Memory B cell (primary cell): ENCODE measurements around the gene TRPC6.
A peak's percentile ranks its signal among the peaks of the same experiment; 100 is the strongest.

ENCODE experiments used
- ATAC-seq: fragments of 150-1000 bp; cut with Tn5 transposase; 2 replicates; pipeline ENCODE4 v1.10.0; 2021; ENCODE audit warnings: low read depth, mild to moderate bottlenecking, moderate library complexity
- DNase-seq, 2 donors: peaks; one replicate each; pipeline ENCODE4 v3.0.0; 2022; ENCODE audit warnings: low spot score in 2 of 2
- H3K27ac Mint-ChIP-seq: one replicate; pipeline ENCODE4 v1.8.0; 2022; ENCODE audit warnings: mild to moderate bottlenecking, moderate library complexity, mixed read lengths
- H3K27me3 Mint-ChIP-seq: one replicate; pipeline ENCODE4 v1.8.0; 2022; ENCODE audit warnings: mixed read lengths
- H3K36me3 Mint-ChIP-seq: one replicate; pipeline ENCODE4 v1.8.0; 2022; ENCODE audit warnings: mild to moderate bottlenecking, mixed read lengths
- H3K4me1 Mint-ChIP-seq: one replicate; pipeline ENCODE4 v1.8.0; 2022; ENCODE audit warnings: mixed read lengths
- H3K4me3 Mint-ChIP-seq: one replicate; pipeline ENCODE4 v1.8.0; 2022; ENCODE audit warnings: mild to moderate bottlenecking, moderate library complexity, mixed read lengths
- H3K9me3 Mint-ChIP-seq: one replicate; pipeline ENCODE4 v1.8.0; 2022; ENCODE audit warnings: mixed read lengths

TRPC6 gene

GRCh38 chr11:101567071-101567470 is 16.7 kb downstream of the TRPC6 start:
- ATAC-seq (no peak), DNase-seq (no peak)
- peaks cover 1% of the 10 kb centered on the region for H3K9me3 Mint-ChIP-seq
- no peak overlapping the region for H3K4me3 Mint-ChIP-seq
- no peaks in the 10 kb centered on the region for H3K27me3 Mint-ChIP-seq
- no peaks in the 10 kb centered on the region for H3K36me3 Mint-ChIP-seq
- no peak overlapping the region for H3K27ac Mint-ChIP-seq
- peaks cover 4% of the 10 kb centered on the region for H3K4me1 Mint-ChIP-seq

- DNase-seq: no peak
- Mint-ChIP-seq H3K4me3 (no peak overlapping the region), H3K36me3 (no peaks in the 10 kb centered on the region), H3K9me3 (peaks cover 1% of the 10 kb centered on the region), H3K27ac (no peak overlapping the region), H3K4me1 (peaks cover 4% of the 10 kb centered on the region), H3K27me3 (no peaks in the 10 kb centered on the region)
- no peak for ATAC-seq
Measured at GRCh38 chr11:101566626-101567025, 17.2 kb downstream of the TRPC6 start.

- no peak for DNase-seq
- Mint-ChIP-seq H3K4me1 (peaks cover 4% of the 10 kb centered on the region), H3K36me3 (no peaks in the 10 kb centered on the region), H3K4me3 (no peak overlapping the region), H3K27me3 (no peaks in the 10 kb centered on the region), H3K9me3 (peaks cover 1% of the 10 kb centered on the region), H3K27ac (no peak overlapping the region)
- no peak for ATAC-seq
Measured at GRCh38 chr11:101563166-101563565, 20.6 kb downstream of the TRPC6 start.

- Mint-ChIP-seq H3K4me1 (peaks cover 16% of the 10 kb centered on the region), H3K9me3 (peaks cover 2% of the 10 kb centered on the region), H3K36me3 (no peaks in the 10 kb centered on the region), H3K27me3 (no peaks in the 10 kb centered on the region), H3K27ac (no peak overlapping the region), H3K4me3 (no peak overlapping the region)
- no peak for ATAC-seq
- no peak for DNase-seq
Measured at GRCh38 chr11:101555366-101555765, 28.4 kb downstream of the TRPC6 start.

- Mint-ChIP-seq H3K27ac (peak overlapping the region; percentile 21), H3K27me3 (no peaks in the 10 kb centered on the region), H3K4me3 (peak overlapping the region; percentile 31), H3K36me3 (no peaks in the 10 kb centered on the region), H3K9me3 (peaks cover 2% of the 10 kb centered on the region), H3K4me1 (peaks cover 16% of the 10 kb centered on the region)
- DNase-seq: peak in 1 of 2 donors; percentile 7
- peak; percentile 91 for ATAC-seq
Measured at GRCh38 chr11:101553891-101554292, 29.9 kb downstream of the TRPC6 start.

GRCh38 chr11:101552888-101553287 is 30.9 kb downstream of the TRPC6 start:
- DNase-seq (no peak), ATAC-seq (no peak)
- H3K4me1 Mint-ChIP-seq: peaks cover 16% of the 10 kb centered on the region
- no peak overlapping the region for H3K4me3 Mint-ChIP-seq
- no peaks in the 10 kb centered on the region for H3K36me3 Mint-ChIP-seq
- H3K9me3 Mint-ChIP-seq: peaks cover 2% of the 10 kb centered on the region
- no peaks in the 10 kb centered on the region for H3K27me3 Mint-ChIP-seq
- H3K27ac Mint-ChIP-seq: peak overlapping the region; percentile 21

GRCh38 chr11:101528541-101528940 is 55.3 kb downstream of the TRPC6 start:
- ATAC-seq: no peak
- Mint-ChIP-seq H3K4me1 (peaks cover 9% of the 10 kb centered on the region), H3K4me3 (no peak overlapping the region), H3K9me3 (no peaks in the 10 kb centered on the region), H3K36me3 (no peaks in the 10 kb centered on the region), H3K27ac (no peak overlapping the region), H3K27me3 (no peaks in the 10 kb centered on the region)
- no peak for DNase-seq

- no peak for DNase-seq
- peaks cover 9% of the 10 kb centered on the region for H3K36me3 Mint-ChIP-seq
- no peak for ATAC-seq
- no peaks in the 10 kb centered on the region for H3K27me3 Mint-ChIP-seq
- H3K4me1 Mint-ChIP-seq: peaks cover 9% of the 10 kb centered on the region
- H3K27ac Mint-ChIP-seq: no peak overlapping the region
- peaks cover 9% of the 10 kb centered on the region for H3K9me3 Mint-ChIP-seq
- no peak overlapping the region for H3K4me3 Mint-ChIP-seq
Measured at GRCh38 chr11:101523634-101524260, 60.1 kb downstream of the TRPC6 start.

GRCh38 chr11:101523193-101523592 is 60.6 kb downstream of the TRPC6 start:
- Mint-ChIP-seq H3K27me3 (no peaks in the 10 kb centered on the region), H3K27ac (no peak overlapping the region), H3K4me1 (peaks cover 9% of the 10 kb centered on the region), H3K9me3 (peaks cover 9% of the 10 kb centered on the region), H3K36me3 (peaks cover 9% of the 10 kb centered on the region), H3K4me3 (no peak overlapping the region)
- DNase-seq (no peak), ATAC-seq (peak; percentile 64)

GRCh38 chr11:101521821-101522220 is 62.0 kb downstream of the TRPC6 start:
- Mint-ChIP-seq H3K9me3 (peaks cover 9% of the 10 kb centered on the region), H3K36me3 (peaks cover 9% of the 10 kb centered on the region), H3K27me3 (no peaks in the 10 kb centered on the region), H3K27ac (no peak overlapping the region), H3K4me3 (no peak overlapping the region), H3K4me1 (peaks cover 9% of the 10 kb centered on the region)
- DNase-seq (no peak), ATAC-seq (no peak)

- Mint-ChIP-seq H3K27me3 (peaks cover 10% of the 10 kb centered on the region), H3K4me1 (peaks cover 3% of the 10 kb centered on the region), H3K27ac (no peak overlapping the region), H3K4me3 (no peak overlapping the region), H3K36me3 (peaks cover 7% of the 10 kb centered on the region), H3K9me3 (peaks cover 7% of the 10 kb centered on the region)
- DNase-seq (no peak), ATAC-seq (no peak)
Measured at GRCh38 chr11:101516546-101516945, 67.3 kb downstream of the TRPC6 start.

GRCh38 chr11:101511065-101511464 is 72.7 kb downstream of the TRPC6 start:
- H3K4me1 Mint-ChIP-seq: peaks cover 8% of the 10 kb centered on the region
- no peak overlapping the region for H3K4me3 Mint-ChIP-seq
- no peaks in the 10 kb centered on the region for H3K36me3 Mint-ChIP-seq
- DNase-seq: no peak
- H3K9me3 Mint-ChIP-seq: peaks cover 1% of the 10 kb centered on the region
- H3K27ac Mint-ChIP-seq: no peak overlapping the region
- H3K27me3 Mint-ChIP-seq: peaks cover 10% of the 10 kb centered on the region
- ATAC-seq: no peak

- peaks cover 8% of the 10 kb centered on the region for H3K4me1 Mint-ChIP-seq
- peaks cover 10% of the 10 kb centered on the region for H3K27me3 Mint-ChIP-seq
- H3K36me3 Mint-ChIP-seq: no peaks in the 10 kb centered on the region
- H3K27ac Mint-ChIP-seq: no peak overlapping the region
- DNase-seq (no peak), ATAC-seq (no peak)
- H3K4me3 Mint-ChIP-seq: no peak overlapping the region
- H3K9me3 Mint-ChIP-seq: peaks cover 1% of the 10 kb centered on the region
Measured at GRCh38 chr11:101510591-101510990, 73.2 kb downstream of the TRPC6 start.

GRCh38 chr11:101509922-101510321 is 73.9 kb downstream of the TRPC6 start:
- ATAC-seq (no peak), DNase-seq (no peak)
- peaks cover 7% of the 10 kb centered on the region for H3K27me3 Mint-ChIP-seq
- peaks cover 2% of the 10 kb centered on the region for H3K9me3 Mint-ChIP-seq
- H3K4me3 Mint-ChIP-seq: no peak overlapping the region
- H3K4me1 Mint-ChIP-seq: peaks cover 8% of the 10 kb centered on the region
- no peak overlapping the region for H3K27ac Mint-ChIP-seq
- no peaks in the 10 kb centered on the region for H3K36me3 Mint-ChIP-seq

- Mint-ChIP-seq H3K9me3 (peaks cover 2% of the 10 kb centered on the region), H3K36me3 (no peaks in the 10 kb centered on the region), H3K4me3 (no peak overlapping the region), H3K27me3 (no peaks in the 10 kb centered on the region), H3K27ac (no peak overlapping the region), H3K4me1 (peaks cover 8% of the 10 kb centered on the region)
- no peak for DNase-seq
- peak; percentile 94 for ATAC-seq
Measured at GRCh38 chr11:101508370-101508769, 75.4 kb downstream of the TRPC6 start.
